LNCAP (cell line): Measurements from ENCODE around the gene ATP2A3.

ENCODE experiments used
- TF ChIP-seq, protein P1 (sequence below): fragments of 450-650 bp; IDR thresholded peaks from 2 replicates; pipeline ENCODE4 v1.5.1; 2017; ENCODE audit warnings: mild to moderate bottlenecking

The ATP2A3 gene

DNA sequence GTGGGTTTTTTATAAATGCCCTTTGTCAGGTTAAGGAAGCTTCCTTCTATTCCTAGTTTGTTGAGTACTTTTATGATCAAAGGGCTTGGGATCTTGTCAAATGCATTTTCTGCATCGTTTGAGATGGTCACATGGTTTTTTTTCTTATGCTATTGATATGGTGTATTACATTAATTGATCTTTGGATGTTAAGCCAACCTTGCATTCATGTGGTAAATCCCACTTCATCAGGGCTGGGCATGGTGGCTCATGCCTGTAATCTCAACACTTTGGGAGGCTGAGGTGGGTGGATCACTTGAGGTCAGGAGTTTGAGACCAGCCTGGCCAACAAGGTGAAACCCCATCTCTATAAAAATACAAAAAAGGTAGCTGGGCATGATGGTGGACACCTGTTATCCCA is 30.8 kb upstream of the ATP2A3 start:
- TF ChIP-seq, protein P1, sequence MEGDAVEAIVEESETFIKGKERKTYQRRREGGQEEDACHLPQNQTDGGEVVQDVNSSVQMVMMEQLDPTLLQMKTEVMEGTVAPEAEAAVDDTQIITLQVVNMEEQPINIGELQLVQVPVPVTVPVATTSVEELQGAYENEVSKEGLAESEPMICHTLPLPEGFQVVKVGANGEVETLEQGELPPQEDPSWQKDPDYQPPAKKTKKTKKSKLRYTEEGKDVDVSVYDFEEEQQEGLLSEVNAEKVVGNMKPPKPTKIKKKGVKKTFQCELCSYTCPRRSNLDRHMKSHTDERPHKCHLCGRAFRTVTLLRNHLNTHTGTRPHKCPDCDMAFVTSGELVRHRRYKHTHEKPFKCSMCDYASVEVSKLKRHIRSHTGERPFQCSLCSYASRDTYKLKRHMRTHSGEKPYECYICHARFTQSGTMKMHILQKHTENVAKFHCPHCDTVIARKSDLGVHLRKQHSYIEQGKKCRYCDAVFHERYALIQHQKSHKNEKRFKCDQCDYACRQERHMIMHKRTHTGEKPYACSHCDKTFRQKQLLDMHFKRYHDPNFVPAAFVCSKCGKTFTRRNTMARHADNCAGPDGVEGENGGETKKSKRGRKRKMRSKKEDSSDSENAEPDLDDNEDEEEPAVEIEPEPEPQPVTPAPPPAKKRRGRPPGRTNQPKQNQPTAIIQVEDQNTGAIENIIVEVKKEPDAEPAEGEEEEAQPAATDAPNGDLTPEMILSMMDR: no peak

DNA sequence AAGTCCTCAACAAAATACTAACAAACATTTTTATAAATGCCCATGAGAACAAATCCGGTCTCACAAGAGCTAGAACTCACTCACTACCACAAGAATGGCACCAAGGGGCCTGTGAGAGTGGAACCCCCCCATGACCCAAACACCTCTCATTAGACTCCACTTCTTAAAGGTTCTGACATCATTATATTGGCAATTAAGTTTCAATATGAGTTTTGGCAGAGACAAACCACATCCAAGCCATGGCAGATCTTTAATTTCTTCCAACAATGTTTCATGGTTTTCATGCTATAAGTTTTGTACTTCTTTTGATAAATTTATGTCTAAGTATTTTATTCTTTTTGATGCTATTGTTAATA is 30.0 kb upstream of the ATP2A3 start:
- TF ChIP-seq, protein P1: no peak

DNA sequence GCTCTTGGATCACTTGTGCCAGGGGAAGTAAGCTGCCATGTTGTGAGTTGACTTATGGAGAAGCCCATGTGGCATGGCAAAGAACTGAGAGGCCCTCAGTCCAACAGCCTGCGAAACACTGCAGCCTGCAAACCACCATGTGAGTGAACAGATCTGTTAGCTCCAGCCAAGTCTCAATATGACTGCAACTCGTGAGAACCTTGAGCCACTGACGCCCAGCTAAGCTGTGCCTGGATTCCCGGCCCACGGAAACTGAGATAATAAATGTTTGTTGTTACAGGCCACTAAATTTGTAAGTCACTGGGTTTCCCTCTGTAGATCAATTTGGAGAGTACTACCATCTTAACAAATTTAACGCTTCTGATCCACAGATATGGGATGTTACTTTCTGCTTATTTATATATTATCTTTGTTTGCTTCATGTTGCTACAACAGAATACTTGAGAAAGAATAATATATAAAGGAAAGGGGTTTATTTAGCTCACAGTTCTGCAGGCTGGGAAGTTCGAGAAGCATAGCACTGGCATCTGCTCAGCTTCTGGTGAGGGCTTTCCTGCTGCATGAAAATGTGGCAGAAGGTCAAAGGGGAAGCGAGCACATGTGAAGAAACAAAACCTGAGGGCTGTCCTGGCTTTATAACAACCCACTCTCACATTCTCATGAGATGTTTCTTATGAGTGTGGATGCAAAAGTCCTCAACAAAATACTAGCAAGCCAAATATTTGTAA is 29.4 kb upstream of the ATP2A3 start:
- TF ChIP-seq, protein P1: no peak

DNA sequence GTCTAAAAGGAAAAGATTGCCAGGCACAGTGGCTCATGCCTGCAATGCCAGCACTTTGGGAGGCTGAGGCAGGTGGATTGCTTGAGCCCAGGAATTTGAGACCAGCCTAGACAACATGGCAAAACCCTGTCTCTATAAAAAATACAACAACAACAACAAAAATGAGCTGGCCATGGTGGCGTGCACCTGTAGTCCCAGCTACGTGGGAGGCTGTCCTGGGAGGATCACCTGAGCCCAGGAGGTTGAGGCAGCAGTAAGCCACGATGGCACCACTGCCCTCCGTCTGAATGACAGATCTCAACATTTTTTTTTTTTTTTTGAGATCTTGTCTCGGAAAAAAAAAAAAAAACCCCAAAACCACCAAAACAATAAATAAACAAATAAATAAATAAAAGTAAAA is 28.1 kb upstream of the ATP2A3 start:
- TF ChIP-seq, protein P1: no peak

DNA sequence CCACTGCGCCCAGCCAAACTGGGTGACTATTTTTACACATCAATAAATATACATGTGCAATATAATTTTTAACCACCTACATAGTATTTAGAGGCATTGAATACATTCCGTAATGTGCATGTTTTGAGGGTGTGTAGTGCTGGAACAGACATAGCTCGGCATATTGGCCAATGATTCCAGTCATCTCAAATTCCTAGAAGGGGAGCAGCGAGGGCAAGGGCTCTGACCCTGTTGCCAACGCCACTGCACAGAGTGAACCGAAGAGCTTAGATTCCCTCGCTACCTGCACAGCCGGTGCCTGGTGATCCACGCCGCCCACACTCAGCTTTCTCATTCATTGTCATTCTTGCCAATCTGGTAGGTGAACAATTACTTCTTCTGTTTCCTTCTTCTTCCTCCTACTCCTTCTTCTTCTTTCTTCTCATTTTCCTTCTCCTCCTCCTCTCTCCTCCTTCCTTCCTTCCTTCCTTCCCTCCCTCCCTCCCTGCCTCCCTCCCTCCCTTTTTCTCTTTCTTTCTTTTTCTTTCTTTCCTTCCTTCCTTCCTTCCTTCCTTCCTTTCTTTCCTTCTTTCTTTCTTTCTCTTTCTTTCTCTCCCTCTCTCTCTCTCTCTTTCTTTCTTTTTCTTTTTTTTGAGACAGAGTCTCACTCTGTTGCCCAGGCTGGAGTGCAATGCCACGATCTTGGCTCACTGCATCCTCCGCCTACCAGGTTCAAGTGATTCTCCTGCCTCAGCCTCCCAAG is 26.3 kb upstream of the ATP2A3 start:
- TF ChIP-seq, protein P1: no peak

DNA sequence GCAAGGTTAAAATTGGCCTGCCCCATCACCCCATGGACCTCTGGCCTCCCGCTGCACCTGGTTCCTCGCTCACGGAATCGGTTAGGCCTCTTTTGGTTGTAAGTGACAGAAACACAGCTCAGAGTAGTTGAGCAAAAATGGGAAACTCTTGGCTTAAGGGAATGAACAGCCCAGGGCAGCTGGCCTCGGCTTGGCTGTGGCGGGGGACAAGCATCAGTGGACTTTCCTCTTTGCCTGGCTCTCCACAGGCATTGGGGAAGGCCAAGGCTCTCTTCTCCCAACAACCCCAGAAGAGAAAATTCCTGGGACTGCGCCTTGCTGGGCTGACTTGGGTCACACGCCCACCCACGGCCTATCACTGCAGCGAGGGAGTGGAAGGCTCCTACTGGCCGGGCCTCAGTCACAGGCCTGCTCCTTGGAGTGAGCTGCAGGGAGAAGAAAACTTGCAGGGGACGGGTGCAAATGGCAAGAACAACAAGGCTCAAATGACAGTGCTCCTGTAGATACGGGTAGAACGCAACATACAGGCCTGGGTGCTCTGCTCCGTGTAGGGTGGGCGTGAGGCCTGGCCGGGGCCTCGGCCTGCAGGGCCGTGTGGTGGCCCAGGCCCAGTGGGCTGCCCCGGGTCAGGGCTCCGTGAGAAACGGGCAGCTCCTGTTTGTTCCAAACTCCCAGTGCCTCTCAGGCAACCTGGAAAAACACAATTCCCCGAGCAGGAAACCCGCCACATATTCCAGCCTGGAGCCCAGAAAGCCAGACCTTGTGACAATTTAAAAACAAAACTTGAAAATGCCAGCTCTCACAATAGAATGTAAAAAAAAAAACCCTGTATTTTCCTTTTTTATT is 25.0 kb upstream of the ATP2A3 start:
- TF ChIP-seq, protein P1: no peak

DNA sequence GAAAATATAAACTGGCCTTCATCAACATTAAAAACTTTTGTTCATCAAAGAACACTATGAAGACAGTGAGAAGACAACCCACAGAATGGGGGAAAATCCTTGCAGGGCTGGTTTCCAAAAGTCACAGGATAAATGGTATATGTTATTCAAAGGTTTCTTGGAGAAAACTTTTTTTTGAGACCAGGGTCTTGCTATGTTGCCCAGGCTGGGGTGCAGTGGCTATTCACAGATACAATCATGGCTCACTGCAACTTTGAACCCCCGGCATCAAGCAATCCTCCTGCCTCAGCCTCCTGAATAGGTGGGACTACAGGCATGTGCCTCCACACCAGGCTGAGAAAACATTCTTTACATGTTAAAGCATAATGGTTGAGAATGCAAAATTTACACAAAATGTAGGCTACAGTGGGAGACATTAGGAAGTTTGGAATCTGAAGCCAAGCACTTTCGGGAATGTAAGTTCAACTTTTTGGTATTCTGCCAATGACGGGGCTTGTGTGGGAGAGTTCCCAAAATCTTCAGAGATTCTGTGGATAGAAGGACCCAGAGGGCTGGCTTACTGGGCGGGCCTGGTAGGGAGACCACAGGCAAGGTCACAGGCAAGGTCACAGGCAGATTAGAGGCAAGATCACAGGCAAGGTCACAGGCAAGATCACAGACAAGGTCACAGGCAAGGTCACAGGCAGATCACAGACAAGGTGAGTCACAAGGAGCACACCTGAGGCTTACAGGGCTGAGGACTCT is 24.2 kb upstream of the ATP2A3 start:
- TF ChIP-seq, protein P1: no peak
